HUES64 (cell line): ENCODE measurements around the gene TRIM74.
"Not testable (repeated sequence)": the region's sequence is repeated elsewhere in the genome, so short reads cannot be mapped to it uniquely, and the experiment has no call there.

ENCODE experiments used
- H3K27ac ChIP-seq: 2 replicates; pipeline ENCODE4 v1.7.0; 2013; ENCODE audit warnings: low read depth, low read length, inconsistent platforms
- H3K27me3 ChIP-seq: 2 replicates; pipeline ENCODE4 v1.6.1; 2013; ENCODE audit warnings: mild to moderate bottlenecking, low read length; ENCODE audit not compliant: insufficient read depth
- H3K36me3 ChIP-seq: 2 replicates; pipeline ENCODE4 v1.6.1; 2013; ENCODE audit warnings: mild to moderate bottlenecking, low read length; ENCODE audit not compliant: insufficient read depth
- H3K4me1 ChIP-seq: 2 replicates; pipeline ENCODE4 v1.6.1; 2013; ENCODE audit warnings: mild to moderate bottlenecking, low read length, moderate library complexity; ENCODE audit not compliant: insufficient read depth
- H3K4me3 ChIP-seq: 2 replicates; pipeline ENCODE4 v1.5.1; 2013; ENCODE audit warnings: mild to moderate bottlenecking, low read length, moderate library complexity
- H3K9ac ChIP-seq: 2 replicates; pipeline ENCODE4 v1.6.1; 2013; ENCODE audit warnings: mild to moderate bottlenecking, low read depth, low read length
- H3K9me3 ChIP-seq: 2 replicates; pipeline ENCODE4 v1.6.1; 2013; ENCODE audit warnings: low read depth, low read length; ENCODE audit not compliant: insufficient read depth
- WGBS: fragments of 150-250, 120-280 bp; methylation state at CpG from one replicate; pipeline ENCODE4 v1.1.7; 2013; ENCODE audit warnings: missing lambda C conversion rate; 5-methylcytosine and 5-hydroxymethylcytosine counted together

Gene TRIM74

GRCh38 chr7:72975656-72976286 is 6.5 kb upstream of the TRIM74 start:
- H3K9me3 ChIP-seq, H3K27ac ChIP-seq, H3K4me1 ChIP-seq, H3K27me3 ChIP-seq, H3K4me3 ChIP-seq, H3K9ac ChIP-seq, H3K36me3 ChIP-seq: not testable (repeated sequence)
- 96% methylated on average over 8 of the region's 55 CpGs for WGBS

GRCh38 chr7:72974781-72975180 is 5.5 kb upstream of the TRIM74 start:
- H3K9ac ChIP-seq, H3K4me1 ChIP-seq, H3K9me3 ChIP-seq, H3K4me3 ChIP-seq, H3K36me3 ChIP-seq, H3K27me3 ChIP-seq, H3K27ac ChIP-seq: not testable (repeated sequence)
- no CpG with 5 or more reads among the region's 7 CpGs for WGBS

- not testable (repeated sequence) for H3K9ac ChIP-seq, H3K27me3 ChIP-seq, H3K9me3 ChIP-seq, H3K36me3 ChIP-seq, H3K27ac ChIP-seq, H3K4me3 ChIP-seq, H3K4me1 ChIP-seq
- WGBS = no CpG with 5 or more reads among the region's 6 CpGs
Measured at GRCh38 chr7:72971505-72971904, 2.2 kb upstream of the TRIM74 start.

GRCh38 chr7:72969688-72970087 is 422 bp upstream of the TRIM74 start:
- not testable (repeated sequence) for H3K4me3 ChIP-seq, H3K27me3 ChIP-seq, H3K27ac ChIP-seq, H3K9me3 ChIP-seq, H3K9ac ChIP-seq, H3K36me3 ChIP-seq, H3K4me1 ChIP-seq
- WGBS = 86% methylated on average over 8 of the region's 29 CpGs

- H3K27me3 ChIP-seq, H3K4me3 ChIP-seq, H3K4me1 ChIP-seq, H3K9me3 ChIP-seq, H3K36me3 ChIP-seq, H3K27ac ChIP-seq, H3K9ac ChIP-seq: not testable (repeated sequence)
- 81% methylated on average over 2 of the region's 3 CpGs for WGBS
Measured at GRCh38 chr7:72966892-72967291, 2.4 kb downstream of the TRIM74 start.

GRCh38 chr7:72965186-72965975 is 3.9 kb downstream of the TRIM74 start:
- H3K27me3 ChIP-seq, H3K9ac ChIP-seq, H3K27ac ChIP-seq, H3K36me3 ChIP-seq, H3K4me1 ChIP-seq, H3K4me3 ChIP-seq, H3K9me3 ChIP-seq: not testable (repeated sequence)
- WGBS = no CpG with 5 or more reads among the region's 31 CpGs

- not testable (repeated sequence) for H3K27ac ChIP-seq, H3K27me3 ChIP-seq, H3K36me3 ChIP-seq, H3K9me3 ChIP-seq, H3K4me1 ChIP-seq, H3K4me3 ChIP-seq, H3K9ac ChIP-seq
- WGBS = no CpG with 5 or more reads among the region's 8 CpGs
Measured at GRCh38 chr7:72963056-72963455, 6.2 kb downstream of the TRIM74 start.

- H3K4me1 ChIP-seq, H3K36me3 ChIP-seq, H3K9me3 ChIP-seq, H3K27ac ChIP-seq, H3K9ac ChIP-seq, H3K27me3 ChIP-seq, H3K4me3 ChIP-seq: not testable (repeated sequence)
- no CpG with 5 or more reads among the region's 9 CpGs for whole genome bisulfite sequencing
Measured at GRCh38 chr7:72961346-72961650, 8.0 kb downstream of the TRIM74 start.

- H3K4me1 ChIP-seq, H3K9me3 ChIP-seq, H3K4me3 ChIP-seq, H3K27me3 ChIP-seq, H3K27ac ChIP-seq, H3K36me3 ChIP-seq, H3K9ac ChIP-seq: not testable (repeated sequence)
- no CpG with 5 or more reads among the region's 20 CpGs for WGBS
Measured at GRCh38 chr7:72960626-72961345, 8.5 kb downstream of the TRIM74 start.

GRCh38 chr7:72960029-72960428 is 9.2 kb downstream of the TRIM74 start:
- not testable (repeated sequence) for H3K27me3 ChIP-seq, H3K4me1 ChIP-seq
- 73% methylated on average over 2 of the region's 18 CpGs for WGBS

GRCh38 chr7:72954563-72955198 is 14.6 kb downstream of the TRIM74 start:
- H3K36me3 ChIP-seq, H3K27me3 ChIP-seq, H3K9me3 ChIP-seq, H3K4me1 ChIP-seq, H3K9ac ChIP-seq, H3K27ac ChIP-seq: not testable (repeated sequence)
- WGBS = no CpG with 5 or more reads among the region's 45 CpGs
- H3K4me3 ChIP-seq = peak overlapping the region; percentile 36; the same call in 1 of the 2 replicates

More at GRCh38 chr7:72960029-72960428, 9.2 kb downstream of the TRIM74 start:
- H3K9ac ChIP-seq, H3K36me3 ChIP-seq, H3K27ac ChIP-seq, H3K9me3 ChIP-seq, H3K4me3 ChIP-seq: not testable (repeated sequence)
